Subcutaneous adipose tissue (tissue), 4 donors: ENCODE results near the gene RESP18. TPM values are rescaled to one million over a fixed set of nuclear protein-coding genes. Genes with fewer than 3 reads are reported as not detected.

Source experiments
- total RNA-seq, 4 donors: library from RNA; depleted of rRNA; stranded (reverse); fragments of >200 nt; gene quantifications; one replicate each; pipeline ENCODE4 v1.1.0, GENCODE V29; 2016
- TF ChIP-seq, protein P1 (sequence below): fragments of 450-650 bp; IDR thresholded peaks from one replicate; pipeline ENCODE4 v1.5.1; 2016; ENCODE audit warnings: low read depth, mild to moderate bottlenecking, control low read depth, antibody characterized with exemption, moderate library complexity

The RESP18 gene
- total RNA-seq, 4 donors from 2014 or later, result not detected

DNA sequence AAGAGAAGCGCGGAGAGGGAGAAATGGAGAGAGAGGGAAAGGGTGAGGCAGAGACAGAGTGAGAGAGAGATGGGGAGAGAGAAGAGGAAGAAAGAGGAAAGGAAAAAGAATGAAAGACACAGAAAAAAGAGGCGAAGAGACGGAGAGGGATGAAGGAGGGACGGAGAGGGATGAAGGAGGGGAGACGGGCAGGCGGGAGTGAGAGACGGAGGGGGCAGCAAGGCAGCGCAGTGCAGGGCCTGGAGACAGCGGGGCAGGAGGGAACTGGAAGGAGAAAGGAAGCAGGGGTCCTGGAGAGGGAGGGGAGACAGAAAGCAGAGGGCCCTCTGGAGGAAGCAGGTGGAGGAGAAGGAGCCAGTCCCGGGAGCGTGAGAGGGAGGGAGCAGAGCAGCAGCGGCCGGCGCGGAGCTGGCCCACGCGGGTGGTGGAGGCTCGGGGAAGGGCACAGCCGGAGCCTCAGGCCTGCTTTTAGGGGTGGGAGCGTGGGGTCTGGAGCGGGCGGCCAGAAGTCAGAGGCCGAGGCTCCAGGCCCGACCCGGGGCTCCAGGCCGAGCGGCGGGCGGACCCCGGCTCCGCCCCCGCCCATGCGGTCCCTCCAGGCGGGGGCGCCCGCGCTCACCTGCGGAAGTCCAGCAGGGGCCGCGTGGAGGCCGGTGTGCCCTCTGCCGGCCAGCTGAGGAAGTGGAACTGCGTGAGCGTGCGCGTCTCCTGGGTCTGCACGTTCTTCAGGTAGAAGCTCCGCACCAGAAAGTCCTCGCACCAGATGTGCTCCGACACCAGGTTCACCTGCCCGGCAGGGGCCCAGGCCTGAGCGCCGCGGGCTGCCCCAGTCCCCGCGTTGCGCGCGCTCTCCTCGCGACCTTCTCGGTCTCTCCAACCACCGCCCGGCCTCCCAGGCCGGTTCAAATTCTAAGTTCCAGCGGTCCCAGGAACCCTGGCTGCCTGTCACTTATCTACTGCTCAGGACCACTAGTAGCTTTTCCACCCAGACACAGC is 37.9 kb downstream of the RESP18 start:
- TF ChIP-seq, protein P1, sequence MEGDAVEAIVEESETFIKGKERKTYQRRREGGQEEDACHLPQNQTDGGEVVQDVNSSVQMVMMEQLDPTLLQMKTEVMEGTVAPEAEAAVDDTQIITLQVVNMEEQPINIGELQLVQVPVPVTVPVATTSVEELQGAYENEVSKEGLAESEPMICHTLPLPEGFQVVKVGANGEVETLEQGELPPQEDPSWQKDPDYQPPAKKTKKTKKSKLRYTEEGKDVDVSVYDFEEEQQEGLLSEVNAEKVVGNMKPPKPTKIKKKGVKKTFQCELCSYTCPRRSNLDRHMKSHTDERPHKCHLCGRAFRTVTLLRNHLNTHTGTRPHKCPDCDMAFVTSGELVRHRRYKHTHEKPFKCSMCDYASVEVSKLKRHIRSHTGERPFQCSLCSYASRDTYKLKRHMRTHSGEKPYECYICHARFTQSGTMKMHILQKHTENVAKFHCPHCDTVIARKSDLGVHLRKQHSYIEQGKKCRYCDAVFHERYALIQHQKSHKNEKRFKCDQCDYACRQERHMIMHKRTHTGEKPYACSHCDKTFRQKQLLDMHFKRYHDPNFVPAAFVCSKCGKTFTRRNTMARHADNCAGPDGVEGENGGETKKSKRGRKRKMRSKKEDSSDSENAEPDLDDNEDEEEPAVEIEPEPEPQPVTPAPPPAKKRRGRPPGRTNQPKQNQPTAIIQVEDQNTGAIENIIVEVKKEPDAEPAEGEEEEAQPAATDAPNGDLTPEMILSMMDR, result no peak

DNA sequence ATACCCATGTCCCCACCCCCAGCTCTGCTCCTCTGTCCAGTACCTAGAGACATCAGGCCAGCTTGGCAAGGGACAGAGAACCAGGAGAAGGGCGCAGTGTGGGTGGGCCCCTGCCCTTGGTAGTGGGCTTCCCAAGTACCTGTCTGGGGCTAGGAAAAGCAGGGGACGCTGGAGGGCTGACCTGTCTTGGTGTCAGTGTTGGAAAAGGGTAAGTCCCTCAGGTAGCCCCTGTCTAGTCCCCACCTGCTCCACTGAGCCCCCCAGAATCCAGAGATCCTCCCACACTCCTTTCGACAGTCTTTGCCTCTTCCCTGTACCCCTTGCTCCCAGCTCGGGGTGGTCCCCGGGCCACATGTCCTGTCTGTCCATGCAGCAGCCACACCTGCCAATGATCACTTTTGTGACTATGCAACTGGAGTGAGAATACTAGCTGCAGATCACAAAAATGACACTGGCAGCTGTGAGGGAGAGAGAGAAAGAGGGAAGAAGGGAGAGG is 38.8 kb downstream of the RESP18 start:
- TF ChIP-seq, protein P1, result no peak

DNA sequence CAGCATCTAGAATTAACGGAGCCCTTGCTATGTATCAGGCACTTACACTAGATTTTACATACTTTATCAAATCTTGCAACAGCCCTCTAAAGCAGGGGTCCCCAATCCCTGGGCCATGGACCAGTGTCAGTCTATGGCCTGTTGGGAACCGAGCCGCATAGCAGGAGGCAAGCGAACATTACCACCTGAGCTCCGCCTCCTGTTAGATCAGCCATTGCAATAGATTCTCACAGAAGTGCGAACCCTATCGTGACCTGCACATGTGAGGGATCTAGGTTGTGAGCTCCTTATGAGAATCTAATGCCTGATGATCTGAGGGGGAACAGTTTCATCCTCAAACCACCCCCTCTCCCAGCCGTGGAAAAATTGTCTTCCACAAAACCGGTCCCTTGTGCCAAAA is 39.9 kb downstream of the RESP18 start:
- TF ChIP-seq, protein P1, result no peak

DNA sequence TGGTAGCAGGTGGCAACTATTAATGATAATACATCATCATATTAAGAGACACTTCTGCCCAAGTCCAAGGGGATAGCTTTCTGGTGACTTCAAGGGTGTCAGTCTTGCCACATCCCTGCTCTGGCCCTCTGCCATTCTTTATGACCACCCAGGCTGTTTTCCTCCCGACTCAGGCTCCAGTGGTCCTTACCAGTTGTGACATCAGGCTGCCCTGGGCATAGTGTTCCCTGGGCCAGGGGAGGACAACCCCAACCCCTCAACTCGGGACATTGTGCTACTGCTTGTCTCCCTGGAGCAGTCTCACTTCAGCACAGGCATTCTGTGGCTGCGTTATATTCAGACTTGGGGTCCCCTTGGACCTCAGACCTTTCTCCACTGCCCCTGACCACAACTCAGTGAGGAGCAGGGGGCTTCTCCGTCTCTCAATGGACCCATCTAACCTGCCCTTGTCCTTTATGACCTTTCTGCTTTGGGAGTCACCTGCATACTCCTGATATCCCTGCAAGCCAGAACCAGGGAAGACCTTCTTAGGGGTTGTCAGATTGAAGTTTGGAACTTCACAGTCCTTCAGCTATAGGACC is 40.5 kb downstream of the RESP18 start:
- TF ChIP-seq, protein P1, result no peak

DNA sequence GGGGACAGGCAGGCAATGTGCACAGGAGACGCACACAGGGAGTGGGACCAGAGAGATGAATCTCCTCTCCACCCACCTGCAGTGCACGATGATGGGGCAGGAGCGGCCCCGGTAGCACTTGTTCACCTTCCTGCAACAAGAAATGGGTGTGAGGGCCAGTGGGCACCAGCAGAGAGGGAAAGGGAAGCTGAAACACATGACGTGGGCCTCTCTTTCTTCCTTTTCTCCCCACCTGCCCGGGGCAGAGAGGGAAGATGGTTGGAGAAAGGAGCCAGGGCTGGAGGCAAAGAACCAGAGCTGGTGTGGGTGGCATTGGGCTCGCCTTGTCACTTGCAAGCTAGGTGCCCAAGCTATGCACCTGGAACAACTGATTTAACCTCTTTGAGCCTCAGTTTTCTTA is 41.1 kb downstream of the RESP18 start:
- TF ChIP-seq, protein P1, result no peak

DNA sequence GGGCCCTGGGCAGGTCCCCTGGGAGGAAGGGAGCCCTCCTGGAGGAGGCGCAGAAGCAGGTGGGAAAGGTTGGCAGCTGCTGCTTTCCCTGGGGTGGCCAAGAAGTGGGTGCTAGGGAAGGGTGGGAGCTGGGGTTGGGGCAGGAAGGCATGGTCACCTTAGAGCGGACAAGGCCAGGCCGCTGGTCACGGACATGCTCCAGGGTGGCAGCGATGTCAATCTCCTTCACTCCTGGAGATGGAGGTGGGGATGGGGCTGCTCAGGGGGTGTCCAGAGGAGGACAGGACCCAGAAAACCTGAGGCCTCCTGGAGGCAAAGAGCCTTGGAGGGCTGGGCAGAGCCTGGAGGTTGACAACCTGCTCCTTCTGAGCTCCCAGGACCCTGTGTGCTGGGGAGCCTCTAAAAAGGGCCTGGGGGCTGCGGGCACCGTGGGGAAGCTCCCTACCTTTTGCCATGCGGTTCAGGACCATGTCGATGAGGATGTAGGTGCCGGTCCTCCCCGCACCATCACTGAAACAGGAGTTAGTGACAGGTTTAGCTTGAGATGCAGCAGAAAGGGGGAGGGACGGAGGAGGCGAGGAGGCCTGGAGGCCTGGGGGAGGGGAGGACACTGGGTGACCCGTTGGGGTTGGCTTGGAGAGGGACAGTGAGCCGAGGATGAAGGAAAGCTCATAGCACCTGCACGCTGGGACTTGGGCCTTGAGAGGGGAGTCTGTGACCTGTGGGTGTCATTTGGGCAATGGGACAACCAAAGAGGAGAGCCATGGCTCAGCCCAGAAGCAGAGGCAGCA is 42.0 kb downstream of the RESP18 start:
- TF ChIP-seq, protein P1, result no peak
